ENCODE results near the gene INSR.
"Not testable (repeated sequence)": the region's sequence is repeated elsewhere in the genome, so short reads cannot be mapped to it uniquely, and the experiment has no call there.

The INSR gene

GRCh38 chr19:7293762-7294557 lies at the start of gene INSR:
TSS of gene INSR (minus strand) at chr19:7294414. CDS start at chr19:7293891, 523 bp downstream.
- peak; percentile 57 to 62 for DNase-seq (ENCODE audit: low read depth in 2 of 2)

DNA sequence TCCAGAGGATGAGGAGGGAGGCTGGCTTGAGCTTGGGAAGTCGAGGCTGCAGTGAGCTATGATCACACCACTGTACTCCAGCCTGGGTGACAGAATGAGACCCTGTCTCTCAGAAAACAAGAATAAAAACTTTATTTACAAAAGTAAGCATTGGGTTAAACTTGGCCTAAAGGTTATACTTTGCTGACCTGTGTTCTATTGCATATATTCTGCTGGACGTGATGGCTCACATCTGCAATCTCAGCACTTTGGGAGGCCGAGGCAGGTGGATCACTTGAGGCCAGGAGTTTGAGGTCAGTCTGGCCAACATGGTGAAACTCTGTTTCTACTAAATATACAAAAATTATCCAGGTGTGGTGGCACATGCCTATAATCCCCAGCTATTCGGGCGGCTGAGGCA lies 47.9 kb upstream of the INSR start:
- no peak for DNase-seq (ENCODE audit: low read depth in 2 of 2)

- DNase-seq (ENCODE audit: low read depth in 2 of 2), result peak; percentile 77 to 92
These were observed 47.0 kb upstream of the INSR start for GRCh38 chr19:7340959-7341837.

DNA sequence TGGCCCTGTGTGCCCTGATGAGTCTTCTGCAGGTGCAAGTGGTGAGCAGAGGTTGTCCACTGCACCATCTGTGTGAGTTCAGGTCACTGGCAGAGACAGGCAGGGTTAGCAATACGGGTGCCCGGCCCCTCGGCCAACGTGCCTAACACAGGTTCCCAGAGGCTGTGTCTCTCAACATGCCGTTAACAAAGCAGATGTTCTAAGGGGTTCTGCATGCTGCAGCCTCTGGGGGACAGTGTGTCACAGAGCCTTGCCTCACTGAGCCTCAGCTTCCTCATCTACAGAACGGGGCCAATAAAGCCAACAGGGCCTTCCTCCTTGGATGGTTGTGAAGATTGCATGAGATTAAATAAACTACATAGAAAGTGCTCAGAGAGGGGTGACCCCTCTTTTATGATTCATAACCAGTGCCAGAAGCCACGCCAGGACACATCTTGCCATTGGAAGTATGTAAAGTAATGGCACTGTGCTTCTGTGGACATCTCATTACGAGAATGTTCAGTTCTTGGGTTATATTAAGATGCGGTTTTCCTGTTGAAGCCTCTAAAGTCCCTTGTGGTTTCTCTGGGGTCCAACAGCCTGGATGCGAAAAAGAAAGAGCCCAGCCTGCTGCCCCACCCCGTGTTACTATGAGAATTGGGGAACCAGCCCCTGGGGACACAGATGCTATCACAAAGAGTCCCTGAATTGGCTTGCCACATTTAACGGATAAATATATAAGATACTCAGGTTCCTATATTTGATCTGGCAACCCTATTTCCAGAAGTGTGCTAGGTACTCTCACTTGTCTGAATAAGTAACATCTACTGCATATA lies 43.4 kb upstream of the INSR start:
- DNase-seq (ENCODE audit: low read depth in 2 of 2), result no peak

GRCh38 chr19:7336321-7336973 lies 42.2 kb upstream of the INSR start:
- no peak for DNase-seq (ENCODE audit: low read depth in 2 of 2)

- DNase-seq (ENCODE audit: low read depth in 2 of 2), result no peak
These were observed 39.2 kb upstream of the INSR start for GRCh38 chr19:7333198-7334118.

GRCh38 chr19:7331446-7331845 lies 37.2 kb upstream of the INSR start:
- no peak for DNase-seq (ENCODE audit: low read depth in 2 of 2)

DNA sequence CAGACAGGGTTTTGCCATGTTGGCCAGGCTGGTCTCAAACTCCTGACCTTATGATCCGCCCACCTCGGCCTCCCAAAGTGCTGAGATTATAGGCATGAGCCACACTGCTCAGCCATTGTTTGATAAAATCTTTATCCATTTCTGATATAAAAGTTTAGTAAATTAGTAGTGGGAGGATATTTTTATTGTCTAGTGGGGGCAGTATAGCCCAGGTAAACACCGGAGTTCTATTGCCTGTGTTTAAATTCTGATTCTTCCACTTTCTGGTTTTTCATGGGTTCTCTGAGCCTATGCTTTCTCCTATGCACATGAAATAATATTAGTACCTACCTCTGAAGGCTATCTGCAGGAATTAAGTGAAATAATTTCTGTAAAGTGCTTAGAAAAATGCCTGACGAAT lies 34.4 kb upstream of the INSR start:
- no peak for DNase-seq (ENCODE audit: low read depth in 2 of 2)

DNA sequence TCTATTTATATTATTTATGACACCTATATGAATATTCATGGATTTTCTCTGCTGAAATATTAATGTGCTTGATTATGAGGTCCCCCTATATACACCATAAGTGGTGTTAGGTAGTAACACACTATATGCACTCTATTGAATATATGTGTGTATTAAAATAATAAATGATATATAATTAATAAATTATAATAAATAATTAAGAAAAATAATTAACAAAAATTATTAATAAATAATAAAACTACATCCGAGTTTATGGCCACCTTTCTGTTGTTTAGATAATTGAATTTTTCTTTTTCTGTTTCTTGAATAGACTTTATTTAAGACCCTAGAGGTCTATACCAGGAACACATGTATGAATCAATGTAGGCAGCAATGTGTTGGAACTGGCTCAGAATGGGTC lies 33.6 kb upstream of the INSR start:
- no peak for DNase-seq (ENCODE audit: low read depth in 2 of 2)

- peak in 1 of 2 donors; percentile 43 for DNase-seq (ENCODE audit: low read depth in 2 of 2)
These were observed 32.1 kb upstream of the INSR start for GRCh38 chr19:7326105-7326877.

- DNase-seq (ENCODE audit: low read depth in 2 of 2), result no peak
These were observed 24.0 kb upstream of the INSR start for GRCh38 chr19:7318176-7318575.

DNA sequence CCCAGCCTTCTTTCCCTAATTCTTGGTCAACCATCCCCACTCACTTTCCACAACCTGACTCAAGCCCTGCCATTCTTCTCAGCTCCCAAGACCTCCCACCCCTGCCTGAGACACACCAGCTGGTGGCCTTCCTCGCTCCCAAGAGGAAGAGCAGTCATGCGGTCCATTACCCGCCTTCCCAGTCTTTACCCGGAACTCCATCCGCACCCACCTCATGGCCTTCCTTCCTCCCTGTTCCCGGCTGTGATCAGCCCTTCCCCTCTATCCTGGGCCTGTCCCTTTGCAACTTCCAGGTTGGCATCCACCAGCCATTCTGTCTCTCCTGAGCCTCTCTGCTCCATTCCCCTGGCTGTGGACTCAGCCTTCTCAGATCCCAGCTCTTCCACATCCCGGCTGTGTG lies 18.6 kb upstream of the INSR start:
- DNase-seq (ENCODE audit: low read depth in 2 of 2), result no peak

DNA sequence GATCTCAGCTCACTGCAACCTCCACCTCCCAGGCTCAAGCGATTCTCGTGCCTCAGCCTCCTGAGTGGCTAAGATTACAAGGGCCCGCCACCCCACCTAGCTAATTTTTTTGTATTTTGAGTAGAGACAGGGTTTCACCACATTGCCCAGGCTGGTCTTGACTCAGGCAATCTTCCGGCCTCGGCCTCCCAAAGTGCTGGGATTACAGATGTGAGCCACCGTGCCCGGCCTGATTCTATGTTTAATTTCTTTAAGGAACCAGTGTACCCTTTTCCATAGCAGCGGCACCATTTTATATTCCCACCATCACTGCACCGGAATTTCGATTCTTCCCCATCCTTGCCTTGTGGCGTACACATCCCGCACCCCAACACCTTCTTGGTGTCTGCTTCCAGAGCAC lies 17.7 kb upstream of the INSR start:
- no peak for DNase-seq (ENCODE audit: low read depth in 2 of 2)

DNA sequence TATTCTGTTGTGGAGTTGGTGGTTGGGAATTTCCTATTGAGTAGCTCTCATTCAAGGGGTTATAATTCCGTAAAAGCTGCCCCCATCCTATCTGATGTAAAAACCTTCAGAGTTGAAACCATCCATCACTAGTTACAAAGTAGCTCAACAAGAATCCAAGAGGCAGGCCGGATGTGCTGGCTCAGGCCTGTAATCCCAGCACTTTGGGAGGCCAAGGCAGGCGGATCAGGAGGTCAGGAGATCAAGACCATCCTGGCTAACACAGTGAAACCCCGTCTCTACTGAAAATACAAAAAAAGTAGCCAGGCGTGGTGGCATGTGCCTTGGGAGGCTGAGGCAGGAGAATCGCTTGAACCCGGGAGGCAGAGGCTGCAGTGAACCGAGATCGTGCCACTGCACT lies 14.1 kb upstream of the INSR start:
- DNase-seq (ENCODE audit: low read depth in 2 of 2), result not testable (repeated sequence)

- DNase-seq (ENCODE audit: low read depth in 2 of 2), result no peak
These were observed 13.5 kb upstream of the INSR start for GRCh38 chr19:7307590-7308218.

DNA sequence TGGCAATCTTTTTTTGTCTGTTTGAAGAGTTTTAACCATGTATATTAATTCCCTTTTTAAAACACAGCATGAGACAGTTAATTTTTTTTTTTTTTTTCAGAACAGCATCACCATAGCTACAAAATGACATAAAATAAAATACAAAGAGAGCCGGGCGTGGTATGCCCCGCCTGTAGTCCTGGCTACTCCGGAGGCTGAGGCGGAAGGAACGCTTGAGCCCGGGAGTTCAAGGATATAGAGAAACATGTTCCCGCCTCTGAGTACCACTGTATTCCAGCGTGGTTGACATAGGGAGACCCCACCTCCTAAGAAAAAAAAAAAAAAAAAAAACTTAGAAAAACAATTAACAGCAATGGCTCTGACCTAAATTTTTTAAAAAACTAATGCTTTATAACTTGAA lies 10.0 kb upstream of the INSR start:
- no peak for DNase-seq (ENCODE audit: low read depth in 2 of 2)

DNA sequence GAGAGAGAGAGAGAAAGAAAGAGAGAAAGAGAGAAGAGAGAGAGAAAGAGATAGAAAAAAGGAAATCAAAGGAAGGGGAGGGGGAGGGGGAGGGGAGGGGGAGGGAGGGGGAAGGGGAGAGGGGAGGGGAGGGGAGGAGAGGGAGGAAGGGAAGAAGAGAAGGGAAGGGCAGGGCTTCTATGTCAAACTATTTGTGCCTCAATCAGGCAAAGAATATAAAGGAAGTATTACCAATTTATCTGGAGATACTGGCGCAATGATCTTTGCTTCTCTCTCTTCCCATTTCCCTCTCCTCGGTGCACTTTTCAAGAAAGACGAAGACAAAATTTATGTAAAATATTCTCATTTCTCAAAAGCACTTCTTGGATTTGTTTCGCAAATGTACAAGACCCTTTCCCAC lies 9.3 kb upstream of the INSR start:
- DNase-seq (ENCODE audit: low read depth in 2 of 2), result no peak

DNA sequence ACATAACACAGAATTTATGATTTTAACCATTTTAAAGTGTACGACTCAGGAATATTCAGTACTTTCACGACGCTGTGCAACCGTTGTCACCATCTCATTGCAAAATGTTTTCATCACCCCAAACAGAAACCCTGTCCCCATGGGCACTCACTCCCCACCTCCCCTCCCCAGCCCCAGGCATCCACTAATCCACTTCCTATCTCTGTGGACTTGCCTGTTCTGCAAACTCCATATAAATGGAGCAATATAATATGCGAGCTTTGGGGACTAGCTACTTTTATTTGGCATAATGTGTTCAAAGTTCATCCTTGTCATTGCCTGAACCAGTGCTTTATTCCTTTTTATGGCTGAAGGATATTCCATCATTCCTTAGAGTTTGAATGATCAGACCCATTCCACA lies 7.3 kb upstream of the INSR start:
- no peak for DNase-seq (ENCODE audit: low read depth in 2 of 2)

DNA sequence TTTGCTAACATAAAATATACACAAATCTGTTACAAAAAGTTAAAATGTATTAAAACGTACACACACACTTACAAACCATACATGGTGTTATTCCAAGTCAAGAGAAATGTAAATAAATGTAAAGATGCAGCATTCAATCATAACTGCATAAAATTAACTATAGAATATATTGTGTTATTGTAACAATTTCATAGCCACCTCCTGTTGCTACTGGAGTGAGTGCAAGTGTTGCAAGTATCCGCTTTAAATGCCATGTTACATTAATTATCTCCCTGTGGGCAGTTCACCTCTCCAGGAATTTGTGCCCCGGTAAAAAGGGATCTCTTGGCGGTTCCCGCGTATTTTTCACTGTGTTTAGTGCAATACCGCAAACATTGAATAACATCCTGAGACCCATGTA lies 3.5 kb upstream of the INSR start:
- DNase-seq (ENCODE audit: low read depth in 2 of 2), result no peak
